GM12878 (cell line): ENCODE results near the gene MFSD12. TPM values are rescaled to one million over a fixed set of nuclear protein-coding genes. Genes with fewer than 3 reads are reported as not detected.

Experiments used
- ATAC-seq: fragments of 200-7000 bp; cut with Tn5 transposase; 3 replicates; pipeline ENCODE4 v1.9.1; 2020; ENCODE audit warnings: mild to moderate bottlenecking, moderate library complexity
- BruUV-seq: library from RNA; stranded (reverse); fragments of 400-500 nt; replicated peaks from 2 replicates; lab custom pipeline; 2021; lab: Mats Ljungman, UMichigan
- CTCF ChIA-PET: fragments of 300-600 bp; sonication (Branson Sonifier 250); formaldehyde crosslinking; extraction: SDS; loops from one replicate; lab custom pipeline; 2021; ENCODE audit warnings: inconsistent platforms; lab: Yijun Ruan, JAX
- POLR2A ChIA-PET: fragments of 350-600 bp; formaldehyde crosslinking; extraction: SDS; loops from one replicate; lab custom pipeline; 2021; ENCODE audit warnings: inconsistent platforms; lab: Charles Lee
- RAD21 ChIA-PET: fragments of 300-600 bp; sonication (Branson Sonifier 250); formaldehyde crosslinking; loops from one replicate; lab custom pipeline; 2023; ENCODE audit warnings: antibody characterized with exemption; ENCODE audit not compliant: unreplicated experiment; lab: Charles Lee
- SMC1A ChIA-PET: fragments of 300-600 bp; sonication (Branson Sonifier 250); formaldehyde crosslinking; loops from one replicate; lab custom pipeline; 2023; ENCODE audit not compliant: unreplicated experiment, uncharacterized antibody; lab: Charles Lee
- DNase-seq: peaks from one replicate; pipeline ENCODE4 v3.0.0-alpha.2; 2011; ENCODE audit warnings: low read depth, low spot score
- FAIRE-seq: peaks from 3 replicates; lab custom pipeline; 2011; peaks lifted over from hg19 to GRCh38; lab: Jason Lieb, UNC
- H2AFZ ChIP-seq: 2 replicates; pipeline ENCODE4 v1.6.0; 2011; ENCODE audit warnings: low read depth, low read length, control low read depth; ENCODE audit not compliant: control insufficient read depth
- H3K27ac ChIP-seq: 2 replicates; pipeline ENCODE4 v1.5.1; 2011; ENCODE audit warnings: control low read depth; ENCODE audit not compliant: control insufficient read depth, insufficient read depth
- H3K27me3 ChIP-seq, 2 experiments: replicated peaks in 1 of 2; 2 replicates each; pipeline versions ENCODE4 v1.6.0 to v1.6.1; 2011; ENCODE audit warnings: low read length in 1 of 2; ENCODE audit not compliant: control insufficient read depth in 2 of 2, insufficient read depth in 2 of 2
- H3K36me3 ChIP-seq, 2 experiments: 2 replicates each; pipeline ENCODE4 v1.5.1; 2011; ENCODE audit warnings: low read length in 1 of 2; ENCODE audit not compliant: control insufficient read depth in 2 of 2, insufficient read depth in 2 of 2
- H3K4me1 ChIP-seq: 2 replicates; pipeline ENCODE4 v1.6.1; 2011; ENCODE audit warnings: mild to moderate bottlenecking, low read length, moderate library complexity, mixed read lengths; ENCODE audit not compliant: control insufficient read depth, insufficient read depth
- H3K4me2 ChIP-seq: 2 replicates; pipeline ENCODE4 v1.6.0; 2011; ENCODE audit warnings: control low read depth; ENCODE audit not compliant: control insufficient read depth, insufficient read depth
- H3K4me3 ChIP-seq: fragments of 200-600 bp; sonication (generic); 2 replicates; pipeline ENCODE4 v1.5.1; 2016
- H3K79me2 ChIP-seq: 2 replicates; pipeline ENCODE4 v1.6.0; 2011; ENCODE audit warnings: low read length; ENCODE audit not compliant: control insufficient read depth, insufficient read depth
- H3K9ac ChIP-seq: 2 replicates; pipeline ENCODE4 v1.8.0; 2011; ENCODE audit warnings: low read length, control low read depth, mixed read lengths; ENCODE audit not compliant: control insufficient read depth, insufficient read depth
- H3K9me3 ChIP-seq: replicated peaks from 3 replicates; pipeline ENCODE4 v1.5.1; 2011; ENCODE audit warnings: mild to moderate bottlenecking, low read length; ENCODE audit not compliant: control insufficient read depth, insufficient read depth
- H4K20me1 ChIP-seq: 2 replicates; pipeline ENCODE4 v1.6.0; 2011; ENCODE audit not compliant: control insufficient read depth, insufficient read depth
- KDM1A ChIP-seq: fragments of 200-600 bp; sonication (generic); IDR thresholded peaks from 2 replicates; pipeline ENCODE4 v1.6.1; 2016; ENCODE audit warnings: borderline replicate concordance
- MAX ChIP-seq: IDR thresholded peaks from 2 replicates; pipeline ENCODE4 v1.6.1; 2012; ENCODE audit warnings: low read depth, low read length, improper control_type of control experiment
- POLR2AphosphoS5 ChIP-seq: IDR thresholded peaks from 2 replicates; pipeline ENCODE4 v1.6.1; 2011; ENCODE audit warnings: mild to moderate bottlenecking, low read length, inconsistent platforms
- TAF1 ChIP-seq: IDR thresholded peaks from 2 replicates; pipeline ENCODE4 v1.6.1; 2011; ENCODE audit warnings: mild to moderate bottlenecking, low read depth, low read length, borderline replicate concordance
- WGBS: methylation state at CpG from one replicate; pipeline ENCODE4 v1.1.6; 2016; ENCODE audit warnings: low lambda C conversion rate; ENCODE audit not compliant: insufficient replicate concordance, insufficient coverage; ENCODE audit errors: missing lambda C conversion rate; 5-methylcytosine and 5-hydroxymethylcytosine counted together
- in situ Hi-C: fragments of 300-500 bp; cut with MboI; formaldehyde crosslinking; loops from 9 replicates; pipeline ENCODE4 v1.14.3; 2018; ENCODE audit warnings: mixed read lengths
- intact Hi-C: fragments of 100-400 bp; cut with micrococcal nuclease; formaldehyde crosslinking; loops from one replicate; pipeline ENCODE4 v1.14.2; 2022; ENCODE audit not compliant: unreplicated experiment
- polyA plus RNA-seq, 11 experiments: library from polyadenylated mRNA; depleted of rRNA in 4 of 11; unstranded in 6 of 11; stranded (reverse) in 5 of 11; fragments of >200 nt; fragmentation: Nextera tagmentation in 4 of 11; fragmentation: Illumina TruSeq in 1 of 11; extraction: Ambion mirVana in 4 of 11; extraction: Trizol in 1 of 11; gene quantifications; 1 replicate in 1 of 11; 2 replicates in 10 of 11; pipeline versions ENCODE4 v1.2.1 to v1.2.3, GENCODE V29; 2011 to 2016; ENCODE audit warnings: inconsistent platforms in 2 of 11, missing spikeins in 2 of 11, low read depth in 1 of 11
- total RNA-seq, 4 experiments: library from RNA; depleted of rRNA in 3 of 4; stranded (reverse); fragments of >200 nt in 3 of 4; fragmentation: Illumina TruSeq in 1 of 4; extraction: Trizol in 1 of 4; gene quantifications; 2 replicates each; pipeline versions ENCODE4 v1.2.1 to v1.2.3, GENCODE V29; 2013 to 2021

MFSD12 gene
- total and polyA plus RNA-seq, 10 of the 15 experiments (the other 5 are each of a cell fraction or from before 2014, with no cell fraction given): 0.58 to 65.9 (median 16.8) TPM

- Histone ChIP-seq H4K20me1 (no peaks in the 10 kb centered on the region), H3K27ac (no peak overlapping the region), H3K4me2 (no peak overlapping the region), H2AFZ (no peak overlapping the region), H3K36me3 (peaks cover 2 to 7% of the 10 kb centered on the region in 2 experiments; a peak in 3 of 4 replicates), H3K79me2 (no peaks in the 10 kb centered on the region), H3K4me3 (no peak overlapping the region), H3K9me3 (no peaks in the 10 kb centered on the region), H3K27me3 (no peaks in the 10 kb centered on the region), H3K9ac (no peak overlapping the region), H3K4me1 (no peaks in the 10 kb centered on the region)
- intact Hi-C loops: loop anchor here (1.0 to 5.0 kb wide), 2 partner anchors 73 to 162 kb away; partner anchors contain the start of gene TJP3
- DNase-seq: no peak
- 52% methylated on average over 10 of the region's 10 CpGs for WGBS
- no peak for ATAC-seq
- no TSS peak for BruUV-seq
- ChIA-PET POLR2A (no interaction called here), SMC1A (interaction anchor here (1.0 to 1.1 kb wide), 2 partner anchors 46 to 159 kb away, joined by 3 to 4 read pairs; no protein-coding TSS in a partner anchor), RAD21 (interaction anchor here (1.0 to 1.1 kb wide), 2 partner anchors 11 to 59 kb away, joined by 3 to 4 read pairs; partner anchors contain the start of gene MFSD12), CTCF (interaction anchor here (0.6 to 2.7 kb wide), 16 partner anchors 9 to 669 kb away, joined by 3 to 20 read pairs (median 4); partner anchors contain the start of gene MFSD12)
- in situ Hi-C loops: no loop called here
- FAIRE-seq: no peak
- TF ChIP-seq KDM1A: no peak
- TF ChIP-seq TAF1: no peak
- no peak for TF ChIP-seq MAX
- no peak for TF ChIP-seq POLR2AphosphoS5
- TF ChIP-seq, all 136 proteins: peak for 0
Observed at GRCh38 chr19:3545669-3546034, 11.7 kb downstream of the MFSD12 start.
